WTC11 (cell line): ENCODE data around the gene ARHGAP40. TPM values are rescaled to one million over a fixed set of nuclear protein-coding genes. Genes with fewer than 3 reads are reported as not detected.

Experiments used
- ATAC-seq: fragments of 200-7000 bp; cut with Tn5 transposase; 2 replicates; pipeline ENCODE4 v1.10.0; 2021; ENCODE audit warnings: mild to moderate bottlenecking, moderate library complexity
- CTCF ChIA-PET: fragments of 300-600 bp; sonication (Branson Sonifier 250); formaldehyde crosslinking; loops from one replicate; lab custom pipeline; 2021; ENCODE audit warnings: antibody characterized with exemption; lab: Charles Lee
- POLR2A ChIA-PET: fragments of 350-600 bp; sonication (Branson Sonifier 250); formaldehyde crosslinking; loops from one replicate; lab custom pipeline; 2021; ENCODE audit warnings: antibody characterized with exemption; lab: Charles Lee
- DNase-seq: peaks from one replicate; pipeline ENCODE4 v3.0.0; 2021; ENCODE audit warnings: low spot score
- H3K27ac Mint-ChIP-seq: 2 replicates; pipeline ENCODE4 v1.8.0; 2021; ENCODE audit warnings: mixed read lengths
- H3K27me3 Mint-ChIP-seq: 2 replicates; pipeline ENCODE4 v1.8.0; 2021; ENCODE audit warnings: low read depth, mild to moderate bottlenecking, moderate library complexity, mixed read lengths
- H3K36me3 Mint-ChIP-seq: 2 replicates; pipeline ENCODE4 v1.8.0; 2021; ENCODE audit warnings: mixed read lengths
- H3K4me1 Mint-ChIP-seq: 2 replicates; pipeline ENCODE4 v1.8.0; 2022; ENCODE audit warnings: mixed read lengths
- H3K4me3 Mint-ChIP-seq: 2 replicates; pipeline ENCODE4 v1.8.0; 2021; ENCODE audit warnings: mild to moderate bottlenecking, moderate library complexity, mixed read lengths
- H3K9me3 Mint-ChIP-seq: 2 replicates; pipeline ENCODE4 v1.8.0; 2021; ENCODE audit warnings: mixed read lengths
- AR ChIP-seq: fragments of 250-450 bp; sonication (Bioruptor Pico); IDR thresholded peaks from 2 replicates; pipeline ENCODE4 v1.9.0; 2021; ENCODE audit warnings: mild to moderate bottlenecking
- ATF1 ChIP-seq: sonication (generic); formaldehyde crosslinking; IDR thresholded peaks from 2 replicates; pipeline ENCODE4 v1.8.1; 2023; ENCODE audit warnings: mild to moderate bottlenecking, moderate library complexity, missing genetic modification reagents
- ATF6 ChIP-seq: sonication (generic); formaldehyde crosslinking; IDR thresholded peaks from 2 replicates; pipeline ENCODE4 v1.8.1; 2023; ENCODE audit warnings: mild to moderate bottlenecking, missing genetic modification reagents
- CDX4 ChIP-seq: fragments of 250-450 bp; sonication (Bioruptor Pico); IDR thresholded peaks from 2 replicates; pipeline ENCODE4 v1.9.0; 2021; ENCODE audit warnings: moderate library complexity, mild to moderate bottlenecking, inconsistent platforms, borderline replicate concordance
- E2F1 ChIP-seq: sonication (generic); formaldehyde crosslinking; IDR thresholded peaks from 2 replicates; pipeline ENCODE4 v1.8.0; 2022; ENCODE audit warnings: mild to moderate bottlenecking, missing genetic modification reagents
- EMX1 ChIP-seq: fragments of 250-450 bp; sonication (Bioruptor Pico); IDR thresholded peaks from 2 replicates; pipeline ENCODE4 v1.8.0; 2021; ENCODE audit warnings: mild to moderate bottlenecking
- ESRRA ChIP-seq: sonication (generic); formaldehyde crosslinking; IDR thresholded peaks from 2 replicates; pipeline ENCODE4 v1.8.1; 2022; ENCODE audit warnings: mild to moderate bottlenecking, missing genetic modification reagents, borderline replicate concordance
- FOXP1 ChIP-seq: sonication (generic); formaldehyde crosslinking; IDR thresholded peaks from 2 replicates; pipeline ENCODE4 v1.8.0; 2022; ENCODE audit warnings: missing genetic modification reagents, mild to moderate bottlenecking, moderate library complexity, borderline replicate concordance
- GABPB1 ChIP-seq: sonication (generic); formaldehyde crosslinking; IDR thresholded peaks from 2 replicates; pipeline ENCODE4 v1.8.1; 2023; ENCODE audit warnings: mild to moderate bottlenecking, missing genetic modification reagents
- GTF2I ChIP-seq: fragments of 250-450 bp; sonication (Bioruptor Pico); conservative IDR thresholded peaks from 2 replicates; pipeline ENCODE4 v1.4.0; 2021; ENCODE audit warnings: mild to moderate bottlenecking
- IRF1 ChIP-seq: sonication (generic); formaldehyde crosslinking; IDR thresholded peaks from 2 replicates; pipeline ENCODE4 v1.8.0; 2023; ENCODE audit warnings: missing genetic modification reagents
- MAX ChIP-seq: sonication (generic); formaldehyde crosslinking; IDR thresholded peaks from 2 replicates; pipeline ENCODE4 v1.8.0; 2022; ENCODE audit warnings: mild to moderate bottlenecking, missing genetic modification reagents
- MLX ChIP-seq: sonication (generic); formaldehyde crosslinking; IDR thresholded peaks from 2 replicates; pipeline ENCODE4 v1.8.1; 2023; ENCODE audit warnings: mild to moderate bottlenecking, missing genetic modification reagents, moderate library complexity
- MYBL2 ChIP-seq: sonication (generic); formaldehyde crosslinking; IDR thresholded peaks from 2 replicates; pipeline ENCODE4 v1.8.1; 2023; ENCODE audit warnings: mild to moderate bottlenecking, moderate library complexity, missing genetic modification reagents
- NFATC4 ChIP-seq: fragments of 250-450 bp; sonication (Bioruptor Pico); IDR thresholded peaks from 2 replicates; pipeline ENCODE4 v1.9.0; 2021; ENCODE audit warnings: mild to moderate bottlenecking
- NFE2L1 ChIP-seq: sonication (generic); formaldehyde crosslinking; IDR thresholded peaks from 2 replicates; pipeline ENCODE4 v1.8.1; 2023; ENCODE audit warnings: missing genetic modification reagents
- NR3C1 ChIP-seq: sonication (generic); formaldehyde crosslinking; conservative IDR thresholded peaks from 2 replicates; pipeline ENCODE4 v1.8.1; 2023; ENCODE audit warnings: low read depth, mild to moderate bottlenecking, missing genetic modification reagents
- RORB ChIP-seq: fragments of 250-450 bp; sonication (Bioruptor Pico); IDR thresholded peaks from 2 replicates; pipeline ENCODE4 v1.9.0; 2021; ENCODE audit warnings: mild to moderate bottlenecking
- SOX15 ChIP-seq: fragments of 250-450 bp; sonication (Bioruptor Pico); IDR thresholded peaks from 2 replicates; pipeline ENCODE4 v1.9.0; 2021; ENCODE audit warnings: mild to moderate bottlenecking
- USF1 ChIP-seq: sonication (generic); formaldehyde crosslinking; IDR thresholded peaks from 2 replicates; pipeline ENCODE4 v1.8.0; 2022; ENCODE audit warnings: mild to moderate bottlenecking, missing genetic modification reagents
- ZNF138 ChIP-seq: sonication (generic); formaldehyde crosslinking; conservative IDR thresholded peaks from 2 replicates; pipeline ENCODE4 v1.8.1; 2022; ENCODE audit warnings: mild to moderate bottlenecking, moderate library complexity, missing genetic modification reagents
- ZNF425 ChIP-seq: fragments of 250-450 bp; sonication (Bioruptor Pico); conservative IDR thresholded peaks from 2 replicates; pipeline ENCODE4 v1.9.0; 2021; ENCODE audit warnings: mild to moderate bottlenecking
- ZNF512 ChIP-seq: sonication (generic); formaldehyde crosslinking; IDR thresholded peaks from 2 replicates; pipeline ENCODE4 v1.8.1; 2022; ENCODE audit warnings: missing genetic modification reagents, borderline replicate concordance
- total RNA-seq: library from RNA; stranded (reverse); gene quantifications from 3 replicates; pipeline ENCODE4 v1.2.3, GENCODE V29; 2021

The ARHGAP40 gene
- total RNA-seq, 1 experiment from 2014 or later, result 0.72 TPM

- H3K9me3 Mint-ChIP-seq, result no peaks in the 10 kb centered on the region
- peaks cover 8% of the 10 kb centered on the region for H3K4me1 Mint-ChIP-seq
- POLR2A ChIA-PET, result no interaction called here
- no peak for ATAC-seq
- no peaks in the 10 kb centered on the region for H3K36me3 Mint-ChIP-seq
- TF ChIP-seq GTF2I (CRISPR knock-in tag) (no peak), EMX1 (CRISPR knock-in tag) (no peak), ATF6 (CRISPR knock-in tag) (no peak)
- TF ChIP-seq, all 79 proteins: peak for 0
- H3K4me3 Mint-ChIP-seq, result no peak overlapping the region
- DNase-seq, result no peak
- no peak overlapping the region for H3K27ac Mint-ChIP-seq
- CTCF ChIA-PET, result no interaction called here
- H3K27me3 Mint-ChIP-seq, result no peaks in the 10 kb centered on the region
Observed at GRCh38 chr20:38588303-38588702, 13.3 kb upstream of the ARHGAP40 start.

GRCh38 chr20:38589351-38589750, 12.3 kb upstream of the ARHGAP40 start:
- ChIA-PET CTCF (no interaction called here), POLR2A (no interaction called here)
- TF ChIP-seq NFATC4 (CRISPR knock-in tag), result no peak
- TF ChIP-seq FOXP1, result no peak
- no peak for TF ChIP-seq E2F1 (CRISPR knock-in tag)
- TF ChIP-seq ESRRA, result no peak
- no peak for TF ChIP-seq SOX15
- TF ChIP-seq USF1 (CRISPR knock-in tag), result no peak
- TF ChIP-seq AR (CRISPR knock-in tag), result no peak
- no peak for TF ChIP-seq ZNF512 (CRISPR knock-in tag)
- TF ChIP-seq IRF1, result no peak
- no peak for TF ChIP-seq MYBL2 (CRISPR knock-in tag)
- no peak for TF ChIP-seq MAX (CRISPR knock-in tag)
- TF ChIP-seq GABPB1 (CRISPR knock-in tag), result no peak
- no peak for TF ChIP-seq CDX4 (CRISPR knock-in tag)
- TF ChIP-seq NR3C1 (CRISPR knock-in tag), result no peak
- TF ChIP-seq RORB (CRISPR knock-in tag), result no peak
- no peak for TF ChIP-seq ZNF138 (CRISPR knock-in tag)
- no peak for TF ChIP-seq MLX (CRISPR knock-in tag)
- TF ChIP-seq ZNF425 (CRISPR knock-in tag), result no peak
- no peak for TF ChIP-seq NFE2L1 (CRISPR knock-in tag)
- no peak for TF ChIP-seq ATF1
- no peaks in the 10 kb centered on the region for H3K36me3 Mint-ChIP-seq
- H3K4me1 Mint-ChIP-seq, result peaks cover 5% of the 10 kb centered on the region
- ATAC-seq (no peak), DNase-seq (no peak)
- no peak overlapping the region for H3K4me3 Mint-ChIP-seq
- no peaks in the 10 kb centered on the region for H3K27me3 Mint-ChIP-seq
- no peak overlapping the region for H3K27ac Mint-ChIP-seq
- H3K9me3 Mint-ChIP-seq, result no peaks in the 10 kb centered on the region
